Activated CD8-positive, alpha-beta T cell treated with anti-CD3 and anti-CD28 coated beads for 36 hours (primary cell): ENCODE data around the gene DKK2. TPM values are rescaled to one million over a fixed set of nuclear protein-coding genes. Genes with fewer than 3 reads are reported as not detected.

Experiments
- ATAC-seq: fragments of 200-7000 bp; cut with Tn5 transposase; one replicate; pipeline ENCODE4 v1.10.0; 2021; ENCODE audit warnings: mild to moderate bottlenecking, moderate library complexity
- CTCF ChIA-PET: fragments of 350-600 bp; sonication (Branson Sonifier 250); formaldehyde crosslinking; loops from one replicate; lab custom pipeline; 2021; ENCODE audit warnings: antibody characterized with exemption; lab: Charles Lee
- POLR2A ChIA-PET: fragments of 350-600 bp; sonication (Branson Sonifier 250); formaldehyde crosslinking; loops from one replicate; lab custom pipeline; 2021; ENCODE audit warnings: antibody characterized with exemption; lab: Charles Lee
- DNase-seq: peaks from one replicate; pipeline ENCODE4 v3.0.0-alpha.2; 2020
- H3K27ac Mint-ChIP-seq: one replicate; pipeline ENCODE4 v1.8.0; 2021; ENCODE audit warnings: mild to moderate bottlenecking, mixed read lengths
- H3K27me3 Mint-ChIP-seq: one replicate; pipeline ENCODE4 v1.8.0; 2021; ENCODE audit warnings: mixed read lengths
- H3K36me3 Mint-ChIP-seq: one replicate; pipeline ENCODE4 v1.8.0; 2021; ENCODE audit warnings: low read depth, mixed read lengths
- H3K4me1 Mint-ChIP-seq: one replicate; pipeline ENCODE4 v1.8.0; 2021; ENCODE audit warnings: low read depth, mixed read lengths
- H3K4me3 Mint-ChIP-seq: one replicate; pipeline ENCODE4 v1.8.0; 2021; ENCODE audit warnings: mild to moderate bottlenecking, moderate library complexity, mixed read lengths
- H3K9me3 Mint-ChIP-seq: one replicate; pipeline ENCODE4 v1.8.0; 2021; ENCODE audit warnings: mixed read lengths
- intact Hi-C: fragments of 100-400 bp; cut with micrococcal nuclease; formaldehyde crosslinking; loops from one replicate; pipeline ENCODE4 v1.10.0; 2022
- total RNA-seq, 2 experiments: library from RNA; stranded (reverse); gene quantifications; one replicate each; pipeline ENCODE4 v1.2.3, GENCODE V29; 2021
- TF ChIP-seq, protein P1 (sequence below): fragments of 200-600 bp; IDR thresholded peaks from one replicate; pipeline ENCODE4 v1.8.0; 2022; ENCODE audit warnings: antibody characterized with exemption, mild to moderate bottlenecking

DKK2 gene
- total RNA-seq, 2 experiments from 2014 or later: not detected

GRCh38 chr4:107006218-107006617 is 29.9 kb downstream of the DKK2 start:
- POLR2A ChIA-PET: no interaction called here
- Mint-ChIP-seq H3K4me1 (no peaks in the 10 kb centered on the region), H3K36me3 (no peaks in the 10 kb centered on the region), H3K27ac (no peak overlapping the region), H3K9me3 (no peaks in the 10 kb centered on the region), H3K4me3 (no peak overlapping the region), H3K27me3 (no peaks in the 10 kb centered on the region)
- TF ChIP-seq, protein P1, sequence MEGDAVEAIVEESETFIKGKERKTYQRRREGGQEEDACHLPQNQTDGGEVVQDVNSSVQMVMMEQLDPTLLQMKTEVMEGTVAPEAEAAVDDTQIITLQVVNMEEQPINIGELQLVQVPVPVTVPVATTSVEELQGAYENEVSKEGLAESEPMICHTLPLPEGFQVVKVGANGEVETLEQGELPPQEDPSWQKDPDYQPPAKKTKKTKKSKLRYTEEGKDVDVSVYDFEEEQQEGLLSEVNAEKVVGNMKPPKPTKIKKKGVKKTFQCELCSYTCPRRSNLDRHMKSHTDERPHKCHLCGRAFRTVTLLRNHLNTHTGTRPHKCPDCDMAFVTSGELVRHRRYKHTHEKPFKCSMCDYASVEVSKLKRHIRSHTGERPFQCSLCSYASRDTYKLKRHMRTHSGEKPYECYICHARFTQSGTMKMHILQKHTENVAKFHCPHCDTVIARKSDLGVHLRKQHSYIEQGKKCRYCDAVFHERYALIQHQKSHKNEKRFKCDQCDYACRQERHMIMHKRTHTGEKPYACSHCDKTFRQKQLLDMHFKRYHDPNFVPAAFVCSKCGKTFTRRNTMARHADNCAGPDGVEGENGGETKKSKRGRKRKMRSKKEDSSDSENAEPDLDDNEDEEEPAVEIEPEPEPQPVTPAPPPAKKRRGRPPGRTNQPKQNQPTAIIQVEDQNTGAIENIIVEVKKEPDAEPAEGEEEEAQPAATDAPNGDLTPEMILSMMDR: no peak
- no peak for DNase-seq
- no peak for ATAC-seq
- intact Hi-C loops: no loop called here
- CTCF ChIA-PET: no interaction called here

GRCh38 chr4:106996490-106996889 is 39.6 kb downstream of the DKK2 start:
- ChIA-PET POLR2A (no interaction called here), CTCF (no interaction called here)
- Mint-ChIP-seq H3K9me3 (no peaks in the 10 kb centered on the region), H3K4me1 (no peaks in the 10 kb centered on the region), H3K36me3 (no peaks in the 10 kb centered on the region), H3K4me3 (no peak overlapping the region), H3K27me3 (no peaks in the 10 kb centered on the region), H3K27ac (no peak overlapping the region)
- DNase-seq (no peak), ATAC-seq (no peak)
- intact Hi-C loops: no loop called here
- TF ChIP-seq, protein P1: no peak

DNA sequence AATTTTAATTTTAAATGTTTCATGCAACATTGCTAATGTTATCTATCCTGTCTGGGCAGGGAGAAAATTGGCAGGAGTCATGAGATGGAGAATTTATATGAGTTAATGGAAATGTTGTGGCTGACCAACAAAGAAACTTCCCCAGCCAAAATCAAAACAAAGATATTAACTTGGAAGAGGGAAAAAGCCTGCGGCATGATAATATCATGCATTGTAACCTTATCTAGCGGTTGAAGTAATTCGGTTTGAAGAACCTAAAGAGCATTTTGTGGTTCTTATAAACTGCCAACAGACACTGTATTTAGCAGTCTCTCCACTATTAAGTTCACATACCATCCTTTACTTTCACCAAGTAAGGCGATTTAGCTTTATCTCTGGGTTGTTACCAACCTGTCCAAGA is 42.3 kb downstream of the DKK2 start:
- no peaks in the 10 kb centered on the region for H3K27me3 Mint-ChIP-seq
- POLR2A ChIA-PET: no interaction called here
- no peaks in the 10 kb centered on the region for H3K9me3 Mint-ChIP-seq
- intact Hi-C loops: no loop called here
- no peak overlapping the region for H3K4me3 Mint-ChIP-seq
- DNase-seq: no peak
- no peaks in the 10 kb centered on the region for H3K36me3 Mint-ChIP-seq
- H3K4me1 Mint-ChIP-seq: no peaks in the 10 kb centered on the region
- TF ChIP-seq, protein P1: no peak
- CTCF ChIA-PET: no interaction called here
- no peak overlapping the region for H3K27ac Mint-ChIP-seq
- ATAC-seq: no peak

GRCh38 chr4:106987311-106987710 is 48.8 kb downstream of the DKK2 start:
- Mint-ChIP-seq H3K9me3 (no peaks in the 10 kb centered on the region), H3K27ac (no peak overlapping the region), H3K36me3 (no peaks in the 10 kb centered on the region), H3K27me3 (no peaks in the 10 kb centered on the region), H3K4me1 (no peaks in the 10 kb centered on the region), H3K4me3 (no peak overlapping the region)
- DNase-seq: no peak
- ChIA-PET POLR2A (no interaction called here), CTCF (no interaction called here)
- intact Hi-C loops: no loop called here
- TF ChIP-seq, protein P1: no peak
- no peak for ATAC-seq

DNA sequence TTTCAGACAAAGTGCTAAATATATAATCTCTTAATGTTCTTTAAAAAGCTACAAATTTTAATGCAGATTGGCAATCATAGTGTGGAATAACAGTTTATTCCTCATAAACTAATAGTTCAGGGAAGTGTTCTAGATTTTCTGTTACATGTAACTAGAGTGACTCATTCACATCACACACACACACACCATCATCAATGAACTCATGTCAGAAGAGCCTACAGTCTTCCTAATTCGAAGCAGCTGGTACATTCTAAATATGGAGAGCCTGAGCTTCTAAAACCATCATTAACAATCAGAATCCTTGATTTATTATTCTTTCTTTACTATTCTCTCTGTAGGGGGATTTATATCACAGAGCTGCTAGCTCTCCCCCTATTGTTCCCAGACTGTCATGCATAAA is 49.6 kb downstream of the DKK2 start:
- no peak overlapping the region for H3K27ac Mint-ChIP-seq
- H3K27me3 Mint-ChIP-seq: no peaks in the 10 kb centered on the region
- ChIA-PET POLR2A (no interaction called here), CTCF (no interaction called here)
- intact Hi-C loops: no loop called here
- H3K4me3 Mint-ChIP-seq: no peak overlapping the region
- ATAC-seq: no peak
- no peaks in the 10 kb centered on the region for H3K36me3 Mint-ChIP-seq
- DNase-seq: no peak
- H3K4me1 Mint-ChIP-seq: no peaks in the 10 kb centered on the region
- no peaks in the 10 kb centered on the region for H3K9me3 Mint-ChIP-seq
- TF ChIP-seq, protein P1: no peak
